ENCODE results near the gene DISC1.

GRCh38 chr1:231862611-231863010 is 236.0 kb downstream of the DISC1 start:
- no peak for TF ChIP-seq TAF1 (IDR thresholded peaks at IDR 0.05; ENCODE audit: borderline replicate concordance, low read depth, low read length)
- no peak for TF ChIP-seq POLR2A (IDR thresholded peaks at IDR 0.05; ENCODE audit: low read depth, low read length)

Measured in GM12892 (cell line).